ENCODE measurements around the gene RPL5.

RPL5 gene

DNA sequence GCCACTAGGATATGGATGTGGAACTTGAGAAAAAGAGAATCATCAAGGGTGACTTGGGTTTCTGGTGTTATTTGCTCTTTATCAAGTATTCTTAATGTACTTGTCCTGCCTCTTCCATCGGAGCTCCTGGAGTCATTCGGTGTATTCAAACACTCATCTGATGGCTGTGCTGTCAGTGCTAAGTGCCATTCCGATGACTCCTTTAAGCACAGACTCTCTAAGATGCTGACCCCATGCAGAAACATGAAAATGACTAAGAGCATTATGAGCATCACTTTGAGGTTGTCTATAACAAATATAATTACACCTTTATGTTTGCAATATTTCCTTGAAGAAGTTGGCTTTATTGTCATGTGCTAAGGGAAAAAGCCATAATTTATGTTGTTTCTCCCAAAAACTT lies 11.3 kb upstream of the RPL5 start:
- DNase-seq: no peak

GRCh38 chr1:92822879-92823278 lies 9.0 kb upstream of the RPL5 start:
- no peak for DNase-seq

DNA sequence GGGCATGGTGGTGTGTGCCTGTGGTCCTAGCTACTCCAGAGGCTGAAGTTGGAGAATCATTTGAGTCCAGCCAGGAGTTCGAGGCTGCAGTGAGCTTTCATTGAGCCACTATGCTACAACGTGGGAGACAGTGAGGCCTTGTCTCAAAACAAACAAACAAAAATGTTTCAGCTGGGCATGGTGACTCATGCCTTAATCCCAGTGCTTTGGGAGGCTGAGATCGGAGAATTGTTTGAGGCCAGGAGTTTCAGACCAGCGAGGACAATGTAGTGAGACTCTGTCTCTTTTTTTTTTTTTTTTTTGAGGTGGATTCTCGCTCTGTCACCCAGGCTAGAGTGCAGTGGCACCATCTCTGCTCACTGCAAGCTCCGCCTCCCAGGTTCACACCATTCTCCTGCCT lies 5.0 kb upstream of the RPL5 start:
- DNase-seq: no peak

GRCh38 chr1:92831368-92831761 lies 475 bp upstream of the RPL5 start:
- no peak for DNase-seq

GRCh38 chr1:92832537-92833114 lies 786 bp downstream of the RPL5 start:
- no peak for DNase-seq

GRCh38 chr1:92833840-92834239 lies 2.0 kb downstream of the RPL5 start:
- DNase-seq: no peak

- no peak for DNase-seq
Measured at GRCh38 chr1:92834617-92835016, 2.8 kb downstream of the RPL5 start.

GRCh38 chr1:92837062-92837461 lies 5.2 kb downstream of the RPL5 start:
- no peak for DNase-seq

DNA sequence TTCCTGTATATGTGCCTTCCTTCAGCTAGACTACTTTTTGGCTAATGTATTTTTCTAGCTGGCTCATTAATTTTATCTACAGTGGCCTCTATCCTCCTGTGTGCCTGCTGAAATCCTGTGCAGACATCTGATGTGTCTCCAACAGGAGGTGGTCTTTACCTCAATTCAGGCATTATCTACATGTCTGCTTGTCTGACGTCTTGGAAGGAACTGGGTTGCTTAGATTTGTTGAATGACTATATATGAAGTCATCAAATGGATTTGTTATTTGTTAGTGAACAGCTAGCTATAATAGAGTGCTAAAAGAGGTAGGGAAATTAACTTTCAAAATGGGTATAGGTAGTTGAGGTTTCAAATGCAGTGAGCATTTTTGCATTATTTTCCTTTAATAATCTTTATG lies 6.7 kb downstream of the RPL5 start:
- DNase-seq: no peak

DNA sequence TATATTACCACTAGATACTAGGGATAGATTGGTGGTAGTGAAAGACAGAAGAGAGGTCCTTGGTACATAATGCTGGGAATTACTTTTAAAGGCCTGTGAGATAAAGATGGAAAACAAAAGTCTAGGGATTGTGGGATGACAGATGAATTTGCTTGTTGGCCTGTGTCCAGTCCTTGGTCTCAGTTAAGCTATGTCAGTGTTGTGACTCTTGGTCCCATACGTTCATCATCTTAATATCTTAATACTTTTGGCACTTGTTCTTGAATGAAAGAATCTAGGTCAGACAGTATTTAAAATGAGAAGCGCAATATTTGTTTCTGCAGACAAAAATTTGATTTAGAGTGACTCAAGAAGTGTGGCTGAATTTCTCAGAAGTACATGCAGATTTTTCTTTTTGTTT lies 7.6 kb downstream of the RPL5 start:
- no peak for DNase-seq

DNA sequence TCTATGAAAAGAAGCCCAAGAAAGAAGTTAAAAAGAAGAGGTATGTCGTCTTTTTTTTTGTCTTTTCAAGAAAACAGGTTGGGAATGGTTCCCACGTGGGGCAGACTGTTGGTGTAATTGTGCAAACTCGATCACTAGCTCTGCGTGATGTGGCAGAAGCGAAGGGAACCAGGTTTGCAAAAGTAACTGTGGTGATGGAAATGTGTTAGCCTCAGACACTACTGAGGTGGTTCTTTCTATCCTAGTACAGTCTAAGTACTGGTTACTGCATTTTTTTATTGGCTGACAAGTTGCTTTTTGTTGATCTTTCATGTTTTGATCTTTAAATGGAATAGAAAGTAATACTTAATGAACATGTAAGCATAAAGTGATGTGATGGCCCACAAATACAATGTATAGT lies 8.8 kb downstream of the RPL5 start:
- DNase-seq: no peak

DNA sequence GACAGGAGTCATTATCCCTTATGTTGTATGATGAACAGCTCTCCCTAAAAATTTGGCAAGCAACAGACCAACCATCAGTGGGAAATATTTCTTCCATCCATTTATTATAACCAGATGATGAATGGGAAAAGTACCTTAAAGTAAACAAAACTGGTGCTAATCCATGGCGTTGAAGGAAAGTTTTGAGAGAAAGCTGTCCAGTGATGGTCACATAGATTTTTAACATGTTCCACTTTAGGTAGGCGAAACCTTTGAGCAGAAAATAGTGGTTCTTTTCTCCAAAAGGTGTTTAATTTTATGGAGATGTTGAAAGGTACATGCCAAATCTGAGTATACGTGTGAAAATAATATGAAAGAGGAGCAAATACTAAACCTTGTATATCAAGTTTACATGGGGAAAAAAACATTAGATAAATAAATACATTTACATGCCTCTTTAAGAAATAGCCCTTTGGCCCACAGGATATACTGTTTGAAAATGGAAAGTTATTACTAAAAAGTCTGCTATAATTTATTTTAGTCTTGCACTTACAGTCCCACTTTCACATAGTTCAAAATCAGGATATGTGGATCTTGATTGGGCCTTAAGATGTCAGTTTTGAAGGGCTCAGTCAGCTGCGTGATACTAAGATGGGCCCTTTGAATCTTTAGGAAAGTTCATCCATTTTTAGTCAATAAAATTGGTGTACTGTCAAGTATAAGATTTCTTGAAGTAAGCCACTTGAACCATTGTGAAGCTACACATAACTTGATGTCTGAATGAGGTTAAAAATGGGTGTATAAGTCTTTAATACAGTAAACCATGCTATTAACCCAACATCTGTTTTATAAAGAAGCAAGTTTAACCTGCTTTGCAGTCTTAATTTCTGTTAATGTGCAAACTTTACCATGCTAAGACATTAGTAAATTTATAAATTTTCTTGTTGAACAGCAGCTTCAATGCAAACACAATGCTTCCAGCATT lies 10.5 kb downstream of the RPL5 start:
- DNase-seq: no peak

GRCh38 chr1:92843046-92843423 lies 11.2 kb downstream of the RPL5 start:
- no peak for DNase-seq

GRCh38 chr1:92843429-92844352 lies 11.9 kb downstream of the RPL5 start:
- no peak for DNase-seq

DNA sequence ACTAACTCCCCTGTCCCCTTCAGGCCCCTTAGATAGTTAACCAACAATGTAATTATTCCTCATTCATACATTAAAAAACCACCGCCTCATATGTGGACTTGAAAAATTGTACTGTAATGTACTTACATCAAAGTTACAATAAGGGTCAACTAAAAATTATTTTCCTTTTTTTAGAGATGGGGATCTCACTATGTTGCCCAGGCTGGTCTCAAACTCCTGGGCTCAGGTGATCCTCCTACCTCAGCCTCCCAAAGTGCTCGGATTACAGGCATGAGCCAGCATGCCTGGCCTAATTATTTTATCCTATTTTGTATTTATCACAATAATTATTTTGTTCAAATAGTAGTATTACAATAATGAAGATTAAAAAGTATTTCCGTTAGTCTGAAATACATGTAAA lies 12.6 kb downstream of the RPL5 start:
- no peak for DNase-seq

GRCh38 chr1:92845908-92846307 lies 14.1 kb downstream of the RPL5 start:
- DNase-seq: no peak

- DNase-seq: no peak
Measured at GRCh38 chr1:92848201-92848600, 16.4 kb downstream of the RPL5 start.

DNA sequence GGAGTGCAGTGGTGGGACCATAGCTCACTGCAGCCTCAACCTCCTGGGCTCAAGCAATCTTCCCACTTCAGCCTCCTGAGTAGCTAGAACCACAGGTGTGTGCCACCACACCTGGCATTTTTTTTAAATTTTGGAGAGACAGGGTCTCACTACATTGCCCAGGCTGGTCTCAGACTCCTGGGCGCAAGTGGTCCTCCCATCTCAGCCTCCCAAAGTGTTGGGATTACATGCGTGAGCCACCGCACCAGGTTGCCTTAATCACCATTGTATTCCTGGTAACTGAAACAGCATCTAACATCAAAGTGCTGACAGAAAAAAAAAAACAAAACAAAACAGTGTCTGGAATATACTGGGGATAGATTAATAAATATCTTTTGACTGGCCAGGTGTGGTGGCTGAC lies 18.2 kb downstream of the RPL5 start:
- DNase-seq: no peak

GRCh38 chr1:92851729-92852128 lies 19.9 kb downstream of the RPL5 start:
- no peak for DNase-seq

- DNase-seq: no peak
Measured at GRCh38 chr1:92853299-92853698, 21.5 kb downstream of the RPL5 start.

DNA sequence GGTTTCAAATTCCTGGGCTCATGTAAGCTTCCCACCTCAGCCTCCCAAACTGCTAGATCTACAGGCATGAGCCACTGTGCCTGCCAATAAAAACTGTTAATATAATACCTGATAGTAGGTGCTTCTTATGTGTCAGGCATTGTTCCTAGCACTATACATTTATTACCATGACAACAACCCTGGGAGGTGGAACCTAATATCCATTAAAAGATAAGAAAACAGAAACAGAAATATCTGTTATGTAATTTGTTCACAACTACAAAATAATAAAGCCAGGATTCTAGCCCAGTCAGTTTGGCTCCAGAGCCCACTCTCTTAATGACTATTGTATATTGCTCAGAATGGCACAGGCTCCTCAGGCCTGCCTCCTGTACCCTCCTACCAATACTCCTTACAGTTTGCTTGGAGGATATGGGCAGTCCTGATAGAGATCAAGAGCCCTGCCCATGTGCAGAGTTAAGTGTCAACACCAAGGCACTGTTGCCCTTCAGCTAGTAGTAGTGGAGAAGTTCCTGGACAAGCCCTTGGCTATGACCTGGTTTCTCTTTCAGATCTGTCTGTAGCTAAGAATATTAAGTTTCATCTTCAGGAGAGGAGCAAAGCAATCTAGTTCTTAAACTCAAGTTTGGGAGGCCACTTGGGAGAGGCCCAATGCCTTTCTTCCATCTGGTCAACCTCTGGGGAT lies 22.4 kb downstream of the RPL5 start:
- DNase-seq: no peak

DNA sequence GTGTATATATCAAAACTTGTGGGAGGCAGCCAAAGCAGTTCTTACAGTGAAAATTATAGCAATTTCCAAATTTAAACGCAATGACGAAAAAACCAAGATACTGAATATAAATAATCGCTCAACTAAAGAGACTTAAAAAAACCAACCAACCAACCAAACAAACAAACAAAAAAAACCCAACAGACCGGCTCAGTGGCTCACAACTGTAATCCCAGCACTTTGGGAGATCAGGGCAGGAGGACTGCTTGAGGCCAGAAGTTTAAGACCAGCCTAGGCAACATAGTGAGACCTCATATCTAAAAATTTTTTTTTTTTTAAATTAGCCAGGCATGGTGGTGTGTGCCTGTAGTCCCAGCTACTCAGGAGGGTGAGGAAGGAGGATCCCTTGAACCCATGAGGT lies 23.4 kb downstream of the RPL5 start:
- DNase-seq: no peak

DNA sequence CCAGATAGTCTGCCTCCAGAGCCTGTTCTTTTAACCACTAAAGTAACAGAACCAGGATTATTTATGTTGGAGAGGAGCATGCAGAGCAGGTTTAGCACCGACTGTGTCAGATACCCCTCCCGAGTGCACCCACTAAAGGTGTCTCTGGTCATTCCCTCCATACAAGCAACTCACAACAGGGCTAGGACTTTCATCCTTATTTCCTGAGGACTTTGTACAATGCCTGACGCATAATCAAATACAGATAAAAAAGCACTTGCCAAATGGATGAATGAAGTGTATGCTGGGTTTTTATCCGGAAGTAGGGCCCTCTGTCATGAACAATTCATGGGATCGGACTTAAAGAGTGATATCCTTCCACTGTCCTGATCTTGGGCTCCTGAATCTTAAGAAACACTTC lies 26.0 kb downstream of the RPL5 start:
- DNase-seq: no peak
